Suprapubic skin (tissue), 3 donors: Measurements from ENCODE around the gene RRP8.

Source experiments
- CTCF ChIP-seq, 2 donors: fragments of 200-600 bp in 1 of 2; fragments of 450-650 bp in 1 of 2; sonication (generic) in 1 of 2; IDR thresholded peaks; one replicate each; pipeline ENCODE4 v1.5.1; 2016 to 2019; ENCODE audit warnings: antibody characterized with exemption in 2 of 2, mild to moderate bottlenecking in 1 of 2, moderate library complexity in 1 of 2
- POLR2AphosphoS5 ChIP-seq, 3 donors: sonication (generic); formaldehyde crosslinking; IDR thresholded peaks; one replicate each; pipeline ENCODE4 v1.6.1; 2017; ENCODE audit warnings: antibody characterized with exemption in 3 of 3

GRCh38 chr11:6609502-6610015, 6.1 kb upstream of the RRP8 start:
- TF ChIP-seq POLR2AphosphoS5 (IDR thresholded peaks at IDR 0.05) (no peak), CTCF (IDR thresholded peaks at IDR 0.05) (no peak)
